Gastroesophageal sphincter (tissue), 4 donors: ENCODE data around the gene RIN2. TPM values are rescaled to one million over a fixed set of nuclear protein-coding genes. Genes with fewer than 3 reads are reported as not detected.

Experiments used
- ATAC-seq: fragments of 150-250 bp; one replicate; pipeline ENCODE4 v1.9.1; 2016; ENCODE audit warnings: mild to moderate bottlenecking, moderate library complexity
- H3K27ac ChIP-seq, 4 donors: fragments of 200-600 bp; sonication (generic) in 3 of 4; 1 replicate in 3 of 4; 2 replicates in 1 of 4; pipeline ENCODE4 v1.5.1; 2016 to 2019
- H3K27me3 ChIP-seq: fragments of 200-600 bp; sonication (generic); one replicate; pipeline ENCODE4 v1.5.1; 2019
- H3K36me3 ChIP-seq, 2 donors: fragments of 200-600 bp; sonication (generic); one replicate each; pipeline ENCODE4 v1.5.1; 2019; ENCODE audit warnings: control low read depth in 1 of 2
- H3K4me1 ChIP-seq, 3 donors: fragments of 200-600 bp; sonication (generic); 1 replicate in 2 of 3; 2 replicates in 1 of 3; pipeline ENCODE4 v1.5.1; 2016 to 2019; ENCODE audit warnings: control low read depth in 2 of 3
- H3K4me3 ChIP-seq, 2 donors: fragments of 200-600 bp; sonication (generic); one replicate each; pipeline ENCODE4 v1.5.1; 2019; ENCODE audit warnings: mild to moderate bottlenecking in 1 of 2, moderate library complexity in 1 of 2
- H3K9me3 ChIP-seq, 3 donors: fragments of 200-600 bp; sonication (generic); one replicate each; pipeline ENCODE4 v1.5.1; 2017 to 2019; ENCODE audit warnings: control low read depth in 2 of 3
- CTCF ChIP-seq, 4 experiments: fragments of 200-600 bp in 2 of 4; fragments of 450-650 bp in 2 of 4; sonication (generic) in 1 of 4; IDR thresholded peaks; one replicate each; pipeline ENCODE4 v1.5.1; 2017 to 2019; ENCODE audit warnings: antibody characterized with exemption in 4 of 4, mild to moderate bottlenecking in 2 of 4, moderate library complexity in 2 of 4
- EP300 ChIP-seq: sonication (generic); formaldehyde crosslinking; IDR thresholded peaks from one replicate; pipeline ENCODE4 v1.6.1; 2017; ENCODE audit warnings: antibody characterized with exemption, mild to moderate bottlenecking
- POLR2A ChIP-seq, 2 donors: fragments of 450-650 bp; IDR thresholded peaks; one replicate each; pipeline ENCODE4 v1.6.1; 2017; ENCODE audit warnings: antibody characterized with exemption in 2 of 2, mild to moderate bottlenecking in 2 of 2, moderate library complexity in 1 of 2
- POLR2AphosphoS5 ChIP-seq: sonication (generic); formaldehyde crosslinking; IDR thresholded peaks from one replicate; pipeline ENCODE4 v1.6.1; 2017; ENCODE audit warnings: antibody characterized with exemption
- WGBS, 2 donors: methylation state at CpG; one replicate each; pipeline ENCODE4 v1.1.5; 2018; ENCODE audit warnings: low coverage in 1 of 2; 5-methylcytosine and 5-hydroxymethylcytosine counted together
- total RNA-seq, 4 donors: library from RNA; depleted of rRNA; stranded (reverse); fragments of >200 nt; gene quantifications; one replicate each; pipeline ENCODE4 v1.1.0, GENCODE V29; 2016

RIN2 gene
- total RNA-seq, 4 donors from 2014 or later, result 44.7 to 89.5 (median 54.8) TPM

- 29 to 35% methylated on average over 8 to 11 of the region's 22 CpGs for WGBS, 2 donors
- Histone ChIP-seq H3K36me3 (no peaks in the 10 kb centered on the region), H3K27me3 (no peaks in the 10 kb centered on the region), H3K4me1 (peaks cover 2 to 47% (median 16%) of the 10 kb centered on the region in 3 donors), H3K4me3 (peak overlapping the region; percentile 60 to 89), H3K9me3 (no peaks in the 10 kb centered on the region), H3K27ac (peak overlapping the region; percentile 66 to 97 (median 92))
- no peak for TF ChIP-seq POLR2A (IDR thresholded peaks at IDR 0.05)
- no peak for TF ChIP-seq CTCF (IDR thresholded peaks at IDR 0.05)
- TF ChIP-seq EP300, result no peak
- no peak for TF ChIP-seq POLR2AphosphoS5
- no peak for ATAC-seq
Observed at GRCh38 chr20:19756761-19757486, 1.1 kb upstream of the RIN2 start.

GRCh38 chr20:19757487-19758132 lies 448 bp upstream of the RIN2 start:
- peak overlapping the region; percentile 60 to 89 for H3K4me3 ChIP-seq
- TF ChIP-seq EP300, result no peak
- TF ChIP-seq POLR2AphosphoS5, result peak; percentile 63
- TF ChIP-seq POLR2A (IDR thresholded peaks at IDR 0.05), result peak; percentile 50 to 65
- no peaks in the 10 kb centered on the region for H3K27me3 ChIP-seq
- H3K4me1 ChIP-seq, result peaks cover 2 to 50% (median 16%) of the 10 kb centered on the region in 3 donors
- peak overlapping the region; percentile 66 to 97 (median 92) for H3K27ac ChIP-seq
- no peaks in the 10 kb centered on the region for H3K9me3 ChIP-seq
- ATAC-seq, result peak; percentile 91
- no peaks in the 10 kb centered on the region for H3K36me3 ChIP-seq
- WGBS, 2 donors, result 0% methylated on average over 5 to 7 of the region's 45 CpGs

- Histone ChIP-seq H3K36me3 (no peaks in the 10 kb centered on the region), H3K9me3 (no peaks in the 10 kb centered on the region), H3K27me3 (no peaks in the 10 kb centered on the region), H3K4me3 (peak overlapping the region; percentile 60 to 89), H3K4me1 (peaks cover 2 to 50% (median 16%) of the 10 kb centered on the region in 3 donors), H3K27ac (peak overlapping the region; percentile 66 to 97 (median 92))
- 8 to 10% methylated on average over 5 to 16 of the region's 54 CpGs for WGBS, 2 donors
- peak; percentile 17 for ATAC-seq
- no peak for TF ChIP-seq CTCF (IDR thresholded peaks at IDR 0.05)
- TF ChIP-seq EP300, result no peak
- TF ChIP-seq POLR2AphosphoS5, result no peak
- TF ChIP-seq POLR2A (IDR thresholded peaks at IDR 0.05), result no peak
Observed at GRCh38 chr20:19758501-19759331, 658 bp downstream of the RIN2 start.

GRCh38 chr20:19760371-19760721 lies 2.3 kb downstream of the RIN2 start:
- Histone ChIP-seq H3K4me1 (peaks cover 2 to 50% (median 18%) of the 10 kb centered on the region in 3 donors), H3K27ac (peak overlapping the region in 3 of 4 donors; percentile 53 to 93 (median 90)), H3K4me3 (no peak overlapping the region), H3K36me3 (no peaks in the 10 kb centered on the region), H3K27me3 (no peaks in the 10 kb centered on the region), H3K9me3 (no peaks in the 10 kb centered on the region)
- ATAC-seq, result no peak
- WGBS, 2 donors, result 86 to 93% methylated on average over 1 to 3 of the region's 3 CpGs
- no peak for TF ChIP-seq POLR2AphosphoS5
- TF ChIP-seq EP300, result no peak
- no peak for TF ChIP-seq POLR2A (IDR thresholded peaks at IDR 0.05)
- no peak for TF ChIP-seq CTCF (IDR thresholded peaks at IDR 0.05)

- H3K27ac ChIP-seq, result peak overlapping the region in 1 of 4 donors; percentile 93
- TF ChIP-seq POLR2A (IDR thresholded peaks at IDR 0.05) (no peak), CTCF (IDR thresholded peaks at IDR 0.05) (no peak), EP300 (no peak), POLR2AphosphoS5 (no peak)
Observed at GRCh38 chr20:19761326-19761725, 3.3 kb downstream of the RIN2 start.

More at GRCh38 chr20:19761326-19761725, 3.3 kb downstream of the RIN2 start:
- Histone ChIP-seq H3K4me3 (no peak overlapping the region), H3K4me1 (peaks cover 2 to 48% (median 18%) of the 10 kb centered on the region in 3 donors), H3K27me3 (no peaks in the 10 kb centered on the region), H3K36me3 (no peaks in the 10 kb centered on the region), H3K9me3 (no peaks in the 10 kb centered on the region)
- no peak for ATAC-seq
